Subcutaneous abdominal adipose tissue (tissue), 5 donors: ENCODE measurements around the gene PCDH10.

Source experiments
- H3K27ac ChIP-seq: one replicate; pipeline ENCODE4 v1.7.0; 2013; ENCODE audit warnings: low read depth, mild to moderate bottlenecking, inconsistent platforms, low read length, moderate library complexity
- H3K27me3 ChIP-seq, 5 donors: one replicate each; pipeline ENCODE4 v1.7.0; 2013; ENCODE audit warnings: low read length in 5 of 5, inconsistent platforms in 1 of 5; ENCODE audit not compliant: control insufficient read depth in 5 of 5, insufficient read depth in 4 of 5
- H3K36me3 ChIP-seq, 5 donors: one replicate each; pipeline ENCODE4 v1.7.0; 2013; ENCODE audit warnings: low read length in 5 of 5; ENCODE audit not compliant: control insufficient read depth in 5 of 5, insufficient read depth in 5 of 5
- H3K4me1 ChIP-seq, 5 donors: one replicate each; pipeline ENCODE4 v1.7.0; 2013; ENCODE audit warnings: low read length in 5 of 5, mild to moderate bottlenecking in 3 of 5, moderate library complexity in 1 of 5; ENCODE audit not compliant: control insufficient read depth in 5 of 5, insufficient read depth in 5 of 5
- H3K4me3 ChIP-seq, 5 donors: one replicate each; pipeline ENCODE4 v1.7.0; 2013; ENCODE audit warnings: low read length in 5 of 5, low read depth in 1 of 5
- H3K9ac ChIP-seq, 5 donors: one replicate each; pipeline ENCODE4 v1.7.0; 2013; ENCODE audit warnings: low read length in 5 of 5, mild to moderate bottlenecking in 4 of 5, moderate library complexity in 3 of 5
- H3K9me3 ChIP-seq, 5 donors: one replicate each; pipeline ENCODE4 v1.7.0; 2013; ENCODE audit warnings: low read length in 5 of 5; ENCODE audit not compliant: control insufficient read depth in 5 of 5
- donor health status: healthy.
- donor health status: healthy.
- donor health status: healthy.
- donor health status: healthy.
- donor health status: healthy.

Gene PCDH10

GRCh38 chr4:133148690-133149363 lies at the start of gene PCDH10:
PCDH10 (plus strand) TSS chr4:133149294; CDS start chr4:133150141, 847 bp downstream.
- Histone ChIP-seq H3K9ac (peak within 1 kb of the TSS in 3 of 5 donors; percentile 46 to 58 (median 50)), H3K4me1 (peaks cover 7 to 71% (median 69%) of the 10 kb centered on the region in 5 donors), H3K9me3 (peaks cover 0 to 2% (median 0%) of the 10 kb centered on the region in 5 donors), H3K4me3 (peak within 1 kb of the TSS; percentile 56 to 76 (median 58)), H3K27me3 (peaks cover 37 to 66% (median 41%) of the 10 kb centered on the region in 5 donors), H3K36me3 (no peaks in the 10 kb centered on the region), H3K27ac (no peak within 1 kb of the TSS)

GRCh38 chr4:133102043-133102442 lies 47.1 kb upstream of the PCDH10 start:
- Histone ChIP-seq H3K4me1 (no peaks in the 10 kb centered on the region), H3K9ac (no peak overlapping the region), H3K4me3 (no peak overlapping the region), H3K27ac (no peak overlapping the region), H3K36me3 (no peaks in the 10 kb centered on the region), H3K9me3 (no peaks in the 10 kb centered on the region), H3K27me3 (no peaks in the 10 kb centered on the region)

GRCh38 chr4:133102612-133103409 lies 46.3 kb upstream of the PCDH10 start:
- Histone ChIP-seq H3K36me3 (no peaks in the 10 kb centered on the region), H3K9ac (no peak overlapping the region), H3K9me3 (no peaks in the 10 kb centered on the region), H3K27me3 (no peaks in the 10 kb centered on the region), H3K27ac (no peak overlapping the region), H3K4me3 (no peak overlapping the region), H3K4me1 (no peaks in the 10 kb centered on the region)

- Histone ChIP-seq H3K9ac (no peak overlapping the region), H3K27ac (no peak overlapping the region), H3K4me1 (no peaks in the 10 kb centered on the region), H3K27me3 (no peaks in the 10 kb centered on the region), H3K9me3 (no peaks in the 10 kb centered on the region), H3K36me3 (no peaks in the 10 kb centered on the region), H3K4me3 (no peak overlapping the region)
Measured at GRCh38 chr4:133112641-133113040, 36.5 kb upstream of the PCDH10 start.

- H3K36me3 ChIP-seq = no peaks in the 10 kb centered on the region
- H3K4me3 ChIP-seq = no peak overlapping the region
- H3K27ac ChIP-seq = no peak overlapping the region
- no peaks in the 10 kb centered on the region for H3K9me3 ChIP-seq
- no peaks in the 10 kb centered on the region for H3K27me3 ChIP-seq
- H3K9ac ChIP-seq = no peak overlapping the region
- H3K4me1 ChIP-seq = no peaks in the 10 kb centered on the region
Measured at GRCh38 chr4:133124746-133125145, 24.3 kb upstream of the PCDH10 start.

GRCh38 chr4:133127500-133127899 lies 21.6 kb upstream of the PCDH10 start:
- no peaks in the 10 kb centered on the region for H3K27me3 ChIP-seq
- H3K9ac ChIP-seq = no peak overlapping the region
- H3K4me1 ChIP-seq = no peaks in the 10 kb centered on the region
- no peak overlapping the region for H3K4me3 ChIP-seq
- no peaks in the 10 kb centered on the region for H3K36me3 ChIP-seq
- H3K27ac ChIP-seq = no peak overlapping the region
- H3K9me3 ChIP-seq = no peaks in the 10 kb centered on the region

- H3K36me3 ChIP-seq = no peaks in the 10 kb centered on the region
- H3K9ac ChIP-seq = no peak overlapping the region
- no peaks in the 10 kb centered on the region for H3K4me1 ChIP-seq
- no peak overlapping the region for H3K27ac ChIP-seq
- no peaks in the 10 kb centered on the region for H3K9me3 ChIP-seq
- no peaks in the 10 kb centered on the region for H3K27me3 ChIP-seq
- H3K4me3 ChIP-seq = no peak overlapping the region
Measured at GRCh38 chr4:133129237-133129636, 19.9 kb upstream of the PCDH10 start.

- no peaks in the 10 kb centered on the region for H3K4me1 ChIP-seq
- H3K27me3 ChIP-seq = no peaks in the 10 kb centered on the region
- H3K27ac ChIP-seq = no peak overlapping the region
Measured at GRCh38 chr4:133130171-133130570, 18.9 kb upstream of the PCDH10 start.

GRCh38 chr4:133131829-133132460 lies 17.1 kb upstream of the PCDH10 start:
- Histone ChIP-seq H3K27ac (no peak overlapping the region), H3K36me3 (no peaks in the 10 kb centered on the region), H3K4me3 (no peak overlapping the region), H3K4me1 (no peaks in the 10 kb centered on the region), H3K27me3 (no peaks in the 10 kb centered on the region), H3K9ac (no peak overlapping the region), H3K9me3 (no peaks in the 10 kb centered on the region)

More at GRCh38 chr4:133130171-133130570, 18.9 kb upstream of the PCDH10 start:
- no peaks in the 10 kb centered on the region for H3K36me3 ChIP-seq
- no peaks in the 10 kb centered on the region for H3K9me3 ChIP-seq
- no peak overlapping the region for H3K4me3 ChIP-seq
- H3K9ac ChIP-seq = no peak overlapping the region

- H3K36me3 ChIP-seq = no peaks in the 10 kb centered on the region
- no peak overlapping the region for H3K4me3 ChIP-seq
- peaks cover 0 to 4% (median 0%) of the 10 kb centered on the region in 5 donors for H3K27me3 ChIP-seq
- no peaks in the 10 kb centered on the region for H3K4me1 ChIP-seq
- H3K9ac ChIP-seq = no peak overlapping the region
- H3K9me3 ChIP-seq = no peaks in the 10 kb centered on the region
- no peak overlapping the region for H3K27ac ChIP-seq
Measured at GRCh38 chr4:133136833-133137232, 12.3 kb upstream of the PCDH10 start.
